Liver (tissue), 9 donors: ENCODE results near the gene EXOC3. TPM values are rescaled to one million over a fixed set of nuclear protein-coding genes. Genes with fewer than 3 reads are reported as not detected.
A peak's percentile ranks its signal among the peaks of the same experiment; 100 is the strongest.

Experiments used
- DNase-seq: peaks from one replicate; pipeline ENCODE4 v3.0.0-alpha.2; 2017; ENCODE audit warnings: low spot score
- H3K27ac ChIP-seq, 2 donors: one replicate each; pipeline ENCODE4 v1.7.0; 2013; ENCODE audit warnings: inconsistent platforms in 2 of 2, low read length in 2 of 2, control low read depth in 1 of 2, low read depth in 1 of 2, mild to moderate bottlenecking in 1 of 2
- H3K27me3 ChIP-seq, 4 donors: one replicate each; pipeline versions ENCODE4 v1.6.1 to v1.7.0; 2013; ENCODE audit warnings: low read length in 3 of 4, inconsistent platforms in 1 of 4, mild to moderate bottlenecking in 1 of 4, moderate library complexity in 1 of 4; ENCODE audit not compliant: control insufficient read depth in 4 of 4, insufficient read depth in 4 of 4
- H3K36me3 ChIP-seq, 4 donors: one replicate each; pipeline versions ENCODE4 v1.6.1 to v1.7.0; 2013; ENCODE audit warnings: low read length in 3 of 4, mild to moderate bottlenecking in 3 of 4, low read depth in 1 of 4, moderate library complexity in 1 of 4; ENCODE audit not compliant: control insufficient read depth in 4 of 4, insufficient read depth in 3 of 4
- H3K4me1 ChIP-seq, 4 donors: one replicate each; pipeline versions ENCODE4 v1.6.1 to v1.7.0; 2013; ENCODE audit warnings: low read length in 3 of 4, mild to moderate bottlenecking in 3 of 4, moderate library complexity in 1 of 4; ENCODE audit not compliant: control insufficient read depth in 4 of 4, insufficient read depth in 4 of 4
- H3K4me3 ChIP-seq, 3 donors: one replicate each; pipeline versions ENCODE4 v1.6.1 to v1.7.0; 2013; ENCODE audit warnings: low read length in 3 of 3, control low read depth in 1 of 3, low read depth in 1 of 3, mild to moderate bottlenecking in 1 of 3
- H3K9ac ChIP-seq, 2 donors: one replicate each; pipeline ENCODE4 v1.7.0; 2013; ENCODE audit warnings: low read length in 2 of 2, mild to moderate bottlenecking in 2 of 2, moderate library complexity in 2 of 2, control low read depth in 1 of 2, low read depth in 1 of 2
- H3K9me3 ChIP-seq, 4 donors: one replicate each; pipeline versions ENCODE4 v1.6.1 to v1.7.0; 2013; ENCODE audit warnings: low read length in 3 of 4; ENCODE audit not compliant: control insufficient read depth in 4 of 4
- EGR1 ChIP-seq, 2 donors: IDR thresholded peaks; 2 replicates each; pipeline ENCODE4 v1.6.1; 2016 to 2018; ENCODE audit warnings: antibody characterized with exemption in 2 of 2, low read depth in 2 of 2
- FOXA1 ChIP-seq: IDR thresholded peaks from 2 replicates; pipeline ENCODE4 v1.6.1; 2016; ENCODE audit warnings: antibody characterized with exemption
- FOXA2 ChIP-seq: IDR thresholded peaks from 2 replicates; pipeline ENCODE4 v1.6.1; 2016; ENCODE audit warnings: antibody characterized with exemption
- GABPA ChIP-seq, 2 donors: IDR thresholded peaks in 1 of 2; conservative IDR thresholded peaks in 1 of 2; 2 replicates each; pipeline ENCODE4 v1.6.1; 2016; ENCODE audit warnings: antibody characterized with exemption in 2 of 2, mild to moderate bottlenecking in 1 of 2, moderate library complexity in 1 of 2
- HNF4A ChIP-seq, 2 donors: conservative IDR thresholded peaks; 2 replicates each; pipeline ENCODE4 v1.6.1; 2016; ENCODE audit warnings: antibody characterized with exemption in 2 of 2, mild to moderate bottlenecking in 2 of 2
- HNF4G ChIP-seq: IDR thresholded peaks from 2 replicates; pipeline ENCODE4 v1.6.1; 2016; ENCODE audit warnings: antibody characterized with exemption
- JUND ChIP-seq, 2 donors: IDR thresholded peaks; 2 replicates each; pipeline ENCODE4 v1.6.1; 2016; ENCODE audit warnings: antibody characterized with exemption in 2 of 2
- NR2F2 ChIP-seq: IDR thresholded peaks from 2 replicates; pipeline ENCODE4 v1.6.1; 2016; ENCODE audit warnings: antibody characterized with exemption
- RAD21 ChIP-seq, 2 donors: IDR thresholded peaks; 2 replicates each; pipeline ENCODE4 v1.6.1; 2016; ENCODE audit warnings: antibody characterized with exemption in 2 of 2, mild to moderate bottlenecking in 2 of 2
- RXRA ChIP-seq, 2 donors: IDR thresholded peaks; 2 replicates each; pipeline ENCODE4 v1.6.1; 2017 to 2018; ENCODE audit warnings: antibody characterized with exemption in 2 of 2, mild to moderate bottlenecking in 1 of 2
- SP1 ChIP-seq: IDR thresholded peaks from 2 replicates; pipeline ENCODE4 v1.6.1; 2018; ENCODE audit warnings: antibody characterized with exemption, mild to moderate bottlenecking
- TAF1 ChIP-seq: conservative IDR thresholded peaks from 2 replicates; pipeline ENCODE4 v1.6.1; 2016; ENCODE audit warnings: antibody characterized with exemption, mild to moderate bottlenecking
- YY1 ChIP-seq: IDR thresholded peaks from 2 replicates; pipeline ENCODE4 v1.6.1; 2016; ENCODE audit warnings: antibody characterized with exemption, mild to moderate bottlenecking
- WGBS: extraction: QIAGEN DNeasy Blood & Tissue Kit; methylation state at CpG from one replicate; pipeline ENCODE4 v1.1.7; 2013; 5-methylcytosine and 5-hydroxymethylcytosine counted together
- polyA plus RNA-seq, 2 donors: library from polyadenylated mRNA; stranded (reverse) in 1 of 2; unstranded in 1 of 2; fragments of 200-250 nt in 1 of 2; fragments of >200 nt in 1 of 2; fragmentation: Nextera tagmentation in 1 of 2; extraction: Ambion mirVana in 1 of 2; gene quantifications; one replicate each; pipeline versions ENCODE4 v1.2.1 to v1.2.3, GENCODE V29; 2013 to 2015
- total RNA-seq, 2 donors: library from RNA; depleted of rRNA; stranded (reverse); fragments of >200 nt; gene quantifications; one replicate each; pipeline ENCODE4 v1.2.3, GENCODE V29; 2014
- TF ChIP-seq, protein P1 (sequence below): fragments of 150-350 bp; IDR thresholded peaks from 2 replicates; pipeline ENCODE4 v1.5.1; 2017; ENCODE audit warnings: improper control_type of control experiment, low read depth, low read length; ENCODE audit not compliant: missing input control
- TF ChIP-seq, protein P2 (sequence below): IDR thresholded peaks from 2 replicates; pipeline ENCODE4 v1.6.1; 2016; ENCODE audit warnings: antibody characterized with exemption
- TF ChIP-seq, protein P3 (sequence below): IDR thresholded peaks from 2 replicates; pipeline ENCODE4 v1.6.1; 2016; ENCODE audit warnings: antibody characterized with exemption
- TF ChIP-seq, protein P4 (sequence below): IDR thresholded peaks from 2 replicates; pipeline ENCODE4 v1.6.1; 2016; ENCODE audit warnings: antibody characterized with exemption, mild to moderate bottlenecking
- donor health status: healthy.
- donor health status: healthy.
- donor health status: healthy.
- donor health status: healthy.
- donor health status: healthy.

Gene EXOC3
- total and polyA plus RNA-seq, 4 donors: 12.4 to 23.9 (median 18.5) TPM

DNA sequence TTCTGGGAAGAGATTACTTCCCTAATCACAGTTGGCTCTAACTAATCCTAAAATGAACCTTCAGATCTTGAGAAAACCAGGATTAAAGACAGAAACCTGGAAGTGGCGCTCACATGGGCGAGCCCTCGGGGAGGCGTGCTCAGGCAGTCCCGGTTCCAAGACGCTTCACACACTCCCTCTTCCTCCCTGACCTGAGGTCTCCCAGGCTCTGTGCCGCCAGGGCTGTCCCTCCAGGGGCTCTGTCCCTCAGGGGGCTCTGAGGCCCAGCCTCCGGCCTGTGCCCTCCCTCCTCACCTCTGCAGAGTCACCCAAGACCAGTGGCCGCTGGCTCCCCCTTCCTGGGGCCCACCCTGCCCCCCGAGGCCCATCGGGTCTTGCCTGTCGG, 71.1 kb downstream of the EXOC3 start:
- 83% methylated on average over 12 of the region's 12 CpGs for WGBS
- no peak overlapping the region for H3K27ac ChIP-seq
- peaks cover 0 to 6% (median 0%) of the 10 kb centered on the region in 4 donors for H3K27me3 ChIP-seq
- no peak overlapping the region for H3K9ac ChIP-seq
- no peak overlapping the region for H3K4me3 ChIP-seq
- H3K4me1 ChIP-seq: no peaks in the 10 kb centered on the region
- H3K9me3 ChIP-seq: no peaks in the 10 kb centered on the region
- no peak for DNase-seq
- TF ChIP-seq YY1 (no peak), EGR1 (IDR thresholded peaks at IDR 0.05; ENCODE audit: low read depth in 2 of 2) (no peak), SP1 (no peak), TAF1 (no peak), RAD21 (IDR thresholded peaks at IDR 0.05) (no peak), JUND (IDR thresholded peaks at IDR 0.05) (no peak), FOXA2 (no peak), GABPA (IDR thresholded peaks at IDR 0.05 in 1 of 2, conservative IDR thresholded peaks at IDR 0.05 in 1 of 2) (no peak), FOXA1 (no peak), NR2F2 (no peak), RXRA (IDR thresholded peaks at IDR 0.05) (no peak)
- TF ChIP-seq, protein P1, sequence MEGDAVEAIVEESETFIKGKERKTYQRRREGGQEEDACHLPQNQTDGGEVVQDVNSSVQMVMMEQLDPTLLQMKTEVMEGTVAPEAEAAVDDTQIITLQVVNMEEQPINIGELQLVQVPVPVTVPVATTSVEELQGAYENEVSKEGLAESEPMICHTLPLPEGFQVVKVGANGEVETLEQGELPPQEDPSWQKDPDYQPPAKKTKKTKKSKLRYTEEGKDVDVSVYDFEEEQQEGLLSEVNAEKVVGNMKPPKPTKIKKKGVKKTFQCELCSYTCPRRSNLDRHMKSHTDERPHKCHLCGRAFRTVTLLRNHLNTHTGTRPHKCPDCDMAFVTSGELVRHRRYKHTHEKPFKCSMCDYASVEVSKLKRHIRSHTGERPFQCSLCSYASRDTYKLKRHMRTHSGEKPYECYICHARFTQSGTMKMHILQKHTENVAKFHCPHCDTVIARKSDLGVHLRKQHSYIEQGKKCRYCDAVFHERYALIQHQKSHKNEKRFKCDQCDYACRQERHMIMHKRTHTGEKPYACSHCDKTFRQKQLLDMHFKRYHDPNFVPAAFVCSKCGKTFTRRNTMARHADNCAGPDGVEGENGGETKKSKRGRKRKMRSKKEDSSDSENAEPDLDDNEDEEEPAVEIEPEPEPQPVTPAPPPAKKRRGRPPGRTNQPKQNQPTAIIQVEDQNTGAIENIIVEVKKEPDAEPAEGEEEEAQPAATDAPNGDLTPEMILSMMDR: no peak
- TF ChIP-seq, protein P2, sequence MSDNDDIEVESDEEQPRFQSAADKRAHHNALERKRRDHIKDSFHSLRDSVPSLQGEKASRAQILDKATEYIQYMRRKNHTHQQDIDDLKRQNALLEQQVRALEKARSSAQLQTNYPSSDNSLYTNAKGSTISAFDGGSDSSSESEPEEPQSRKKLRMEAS: no peak
- TF ChIP-seq, protein P3, sequence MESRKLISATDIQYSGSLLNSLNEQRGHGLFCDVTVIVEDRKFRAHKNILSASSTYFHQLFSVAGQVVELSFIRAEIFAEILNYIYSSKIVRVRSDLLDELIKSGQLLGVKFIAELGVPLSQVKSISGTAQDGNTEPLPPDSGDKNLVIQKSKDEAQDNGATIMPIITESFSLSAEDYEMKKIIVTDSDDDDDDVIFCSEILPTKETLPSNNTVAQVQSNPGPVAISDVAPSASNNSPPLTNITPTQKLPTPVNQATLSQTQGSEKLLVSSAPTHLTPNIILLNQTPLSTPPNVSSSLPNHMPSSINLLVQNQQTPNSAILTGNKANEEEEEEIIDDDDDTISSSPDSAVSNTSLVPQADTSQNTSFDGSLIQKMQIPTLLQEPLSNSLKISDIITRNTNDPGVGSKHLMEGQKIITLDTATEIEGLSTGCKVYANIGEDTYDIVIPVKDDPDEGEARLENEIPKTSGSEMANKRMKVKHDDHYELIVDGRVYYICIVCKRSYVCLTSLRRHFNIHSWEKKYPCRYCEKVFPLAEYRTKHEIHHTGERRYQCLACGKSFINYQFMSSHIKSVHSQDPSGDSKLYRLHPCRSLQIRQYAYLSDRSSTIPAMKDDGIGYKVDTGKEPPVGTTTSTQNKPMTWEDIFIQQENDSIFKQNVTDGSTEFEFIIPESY: no peak
- TF ChIP-seq, protein P4, sequence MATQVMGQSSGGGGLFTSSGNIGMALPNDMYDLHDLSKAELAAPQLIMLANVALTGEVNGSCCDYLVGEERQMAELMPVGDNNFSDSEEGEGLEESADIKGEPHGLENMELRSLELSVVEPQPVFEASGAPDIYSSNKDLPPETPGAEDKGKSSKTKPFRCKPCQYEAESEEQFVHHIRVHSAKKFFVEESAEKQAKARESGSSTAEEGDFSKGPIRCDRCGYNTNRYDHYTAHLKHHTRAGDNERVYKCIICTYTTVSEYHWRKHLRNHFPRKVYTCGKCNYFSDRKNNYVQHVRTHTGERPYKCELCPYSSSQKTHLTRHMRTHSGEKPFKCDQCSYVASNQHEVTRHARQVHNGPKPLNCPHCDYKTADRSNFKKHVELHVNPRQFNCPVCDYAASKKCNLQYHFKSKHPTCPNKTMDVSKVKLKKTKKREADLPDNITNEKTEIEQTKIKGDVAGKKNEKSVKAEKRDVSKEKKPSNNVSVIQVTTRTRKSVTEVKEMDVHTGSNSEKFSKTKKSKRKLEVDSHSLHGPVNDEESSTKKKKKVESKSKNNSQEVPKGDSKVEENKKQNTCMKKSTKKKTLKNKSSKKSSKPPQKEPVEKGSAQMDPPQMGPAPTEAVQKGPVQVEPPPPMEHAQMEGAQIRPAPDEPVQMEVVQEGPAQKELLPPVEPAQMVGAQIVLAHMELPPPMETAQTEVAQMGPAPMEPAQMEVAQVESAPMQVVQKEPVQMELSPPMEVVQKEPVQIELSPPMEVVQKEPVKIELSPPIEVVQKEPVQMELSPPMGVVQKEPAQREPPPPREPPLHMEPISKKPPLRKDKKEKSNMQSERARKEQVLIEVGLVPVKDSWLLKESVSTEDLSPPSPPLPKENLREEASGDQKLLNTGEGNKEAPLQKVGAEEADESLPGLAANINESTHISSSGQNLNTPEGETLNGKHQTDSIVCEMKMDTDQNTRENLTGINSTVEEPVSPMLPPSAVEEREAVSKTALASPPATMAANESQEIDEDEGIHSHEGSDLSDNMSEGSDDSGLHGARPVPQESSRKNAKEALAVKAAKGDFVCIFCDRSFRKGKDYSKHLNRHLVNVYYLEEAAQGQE: no peak
- no peaks in the 10 kb centered on the region for H3K36me3 ChIP-seq

DNA sequence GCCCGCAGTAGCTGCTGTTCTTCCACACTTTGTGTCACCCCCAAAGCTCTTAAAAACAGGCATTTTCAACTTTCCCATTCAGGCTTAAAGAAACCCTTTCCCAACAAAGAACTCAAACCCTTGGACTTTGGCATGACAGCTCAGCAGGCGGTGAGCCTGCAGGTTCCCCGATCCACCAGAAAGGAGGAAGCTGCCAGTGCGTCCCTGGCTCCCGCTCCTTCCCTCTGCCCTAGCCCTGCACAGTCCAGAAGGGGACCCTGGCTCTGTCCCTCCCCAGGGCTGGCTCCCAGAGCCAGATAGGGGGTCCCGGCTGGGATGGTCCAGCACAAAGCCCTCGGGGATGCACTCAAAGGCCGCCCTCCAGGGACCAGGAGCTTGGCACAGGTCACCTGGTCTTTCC, 71.7 kb downstream of the EXOC3 start:
- WGBS: 53% methylated on average over 8 of the region's 8 CpGs
- Histone ChIP-seq H3K9ac (no peak overlapping the region), H3K27me3 (peaks cover 0 to 6% (median 1%) of the 10 kb centered on the region in 4 donors), H3K27ac (no peak overlapping the region), H3K36me3 (no peaks in the 10 kb centered on the region), H3K4me1 (no peaks in the 10 kb centered on the region), H3K9me3 (no peaks in the 10 kb centered on the region), H3K4me3 (no peak overlapping the region)
- no peak for TF ChIP-seq GABPA (IDR thresholded peaks at IDR 0.05 in 1 of 2, conservative IDR thresholded peaks at IDR 0.05 in 1 of 2)
- TF ChIP-seq EGR1 (IDR thresholded peaks at IDR 0.05; ENCODE audit: low read depth in 2 of 2): no peak
- TF ChIP-seq HNF4A (conservative IDR thresholded peaks at IDR 0.05): peak; percentile 57 to 60
- TF ChIP-seq NR2F2: no peak
- TF ChIP-seq HNF4G: no peak
- no peak for TF ChIP-seq YY1
- TF ChIP-seq, protein P2: no peak
- TF ChIP-seq SP1: no peak
- no peak for TF ChIP-seq RXRA (IDR thresholded peaks at IDR 0.05)
- no peak for DNase-seq
